Measurements from ENCODE around the gene SPATA2L. TPM values are rescaled to one million over a fixed set of nuclear protein-coding genes. Genes with fewer than 3 reads are reported as not detected.
A peak's percentile ranks its signal among the peaks of the same experiment; 100 is the strongest.

Gene SPATA2L
- polyA plus RNA-seq, 3 donors = 4.7 to 5.7 (median 5.6) TPM

DNA sequence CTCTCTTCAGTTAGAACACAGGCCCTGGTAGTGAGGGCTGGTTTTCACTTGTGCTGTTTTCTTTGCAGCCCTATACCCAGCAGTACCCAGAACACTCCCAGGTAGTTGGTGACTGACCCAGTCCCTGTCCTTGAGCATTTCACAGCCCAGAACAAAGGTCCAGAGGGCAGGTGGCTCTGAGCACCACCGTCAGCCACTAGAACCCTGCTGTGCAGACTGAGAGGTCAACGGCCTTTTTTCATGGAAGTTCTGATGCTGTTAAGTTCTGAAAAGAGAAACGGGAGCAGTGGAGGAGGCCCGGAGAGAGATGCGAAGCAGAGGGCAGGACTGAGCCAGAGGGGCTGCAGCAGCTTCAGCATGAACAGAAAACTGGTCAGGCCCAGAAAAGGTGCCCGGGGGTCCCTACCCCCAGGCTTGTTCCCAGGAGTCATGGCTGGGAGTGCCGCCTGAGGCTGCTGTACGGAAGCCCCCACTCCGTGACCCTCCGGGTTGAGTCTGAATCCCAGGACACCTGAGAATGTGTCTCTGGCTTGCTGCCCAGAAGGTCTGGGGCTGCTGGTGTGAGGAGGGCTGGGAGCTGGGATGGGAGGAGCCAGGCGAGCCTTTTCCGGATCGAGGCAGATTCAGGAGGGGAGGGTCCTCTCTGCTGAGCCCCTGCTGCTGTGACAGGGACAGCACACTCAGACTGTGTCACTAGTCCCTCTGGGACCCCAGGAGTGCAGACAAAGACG lies 28.5 kb upstream of the SPATA2L start:
- peak in 1 of 3 donors; percentile 13 for DNase-seq (ENCODE audit: low read depth in 3 of 3, low spot score in 2 of 3)

DNA sequence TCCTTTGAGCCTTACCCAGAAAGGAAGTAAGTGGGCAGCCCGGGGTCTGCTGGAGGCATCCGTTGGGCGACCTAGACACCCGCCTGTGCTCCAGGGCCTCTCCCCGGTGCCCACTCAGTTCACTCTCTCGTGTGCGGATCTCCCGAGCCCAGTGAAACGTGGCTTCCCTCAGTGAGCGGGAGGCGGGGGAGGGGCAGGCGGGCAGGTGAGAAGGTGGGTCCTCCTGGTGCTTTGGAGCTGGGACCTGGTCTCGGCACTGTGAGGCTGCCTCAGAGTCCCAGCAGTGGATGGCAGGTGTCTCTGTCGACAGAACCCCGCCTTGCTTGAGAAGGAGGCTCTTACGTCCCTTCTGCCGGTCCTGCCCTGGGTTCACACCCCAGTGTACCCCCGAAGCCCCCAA lies 27.8 kb upstream of the SPATA2L start:
- no peak for DNase-seq (ENCODE audit: low read depth in 3 of 3, low spot score in 2 of 3)

DNA sequence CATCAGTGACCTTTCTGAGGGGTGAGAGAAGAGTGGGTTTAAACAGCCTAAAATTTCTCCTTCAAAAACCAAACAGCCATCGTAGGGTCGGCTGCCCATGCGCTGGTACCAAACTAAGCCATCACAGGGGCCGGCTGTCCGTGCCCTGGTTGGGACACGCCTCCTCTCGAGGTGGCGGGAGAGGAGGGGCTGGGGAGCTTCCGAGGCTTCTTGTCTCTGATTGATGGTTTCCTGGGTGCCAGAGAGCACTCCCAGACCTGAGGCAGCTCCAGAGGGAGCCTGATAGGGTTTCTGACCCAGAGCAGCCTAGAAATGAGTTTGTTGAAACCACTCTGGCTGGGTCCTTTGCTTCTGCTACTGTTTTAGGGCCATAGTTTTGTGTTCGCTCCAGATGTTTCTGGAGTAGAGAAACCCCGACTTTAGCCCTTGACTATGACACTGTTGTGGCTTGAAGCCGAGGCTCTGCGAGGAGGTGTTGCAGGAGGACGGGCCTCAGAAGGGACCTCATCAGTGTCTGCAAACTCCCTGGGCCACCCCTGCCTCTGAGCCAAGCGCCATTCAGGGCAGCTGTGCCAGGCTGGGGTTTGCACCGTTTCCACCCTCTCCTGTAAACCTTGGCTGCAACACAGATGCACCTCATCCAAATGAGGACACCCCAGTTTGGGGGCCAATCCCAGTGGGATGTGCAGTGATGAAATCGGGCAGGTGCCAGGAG lies 26.1 kb upstream of the SPATA2L start:
- no peak for DNase-seq (ENCODE audit: low read depth in 3 of 3, low spot score in 2 of 3)

DNA sequence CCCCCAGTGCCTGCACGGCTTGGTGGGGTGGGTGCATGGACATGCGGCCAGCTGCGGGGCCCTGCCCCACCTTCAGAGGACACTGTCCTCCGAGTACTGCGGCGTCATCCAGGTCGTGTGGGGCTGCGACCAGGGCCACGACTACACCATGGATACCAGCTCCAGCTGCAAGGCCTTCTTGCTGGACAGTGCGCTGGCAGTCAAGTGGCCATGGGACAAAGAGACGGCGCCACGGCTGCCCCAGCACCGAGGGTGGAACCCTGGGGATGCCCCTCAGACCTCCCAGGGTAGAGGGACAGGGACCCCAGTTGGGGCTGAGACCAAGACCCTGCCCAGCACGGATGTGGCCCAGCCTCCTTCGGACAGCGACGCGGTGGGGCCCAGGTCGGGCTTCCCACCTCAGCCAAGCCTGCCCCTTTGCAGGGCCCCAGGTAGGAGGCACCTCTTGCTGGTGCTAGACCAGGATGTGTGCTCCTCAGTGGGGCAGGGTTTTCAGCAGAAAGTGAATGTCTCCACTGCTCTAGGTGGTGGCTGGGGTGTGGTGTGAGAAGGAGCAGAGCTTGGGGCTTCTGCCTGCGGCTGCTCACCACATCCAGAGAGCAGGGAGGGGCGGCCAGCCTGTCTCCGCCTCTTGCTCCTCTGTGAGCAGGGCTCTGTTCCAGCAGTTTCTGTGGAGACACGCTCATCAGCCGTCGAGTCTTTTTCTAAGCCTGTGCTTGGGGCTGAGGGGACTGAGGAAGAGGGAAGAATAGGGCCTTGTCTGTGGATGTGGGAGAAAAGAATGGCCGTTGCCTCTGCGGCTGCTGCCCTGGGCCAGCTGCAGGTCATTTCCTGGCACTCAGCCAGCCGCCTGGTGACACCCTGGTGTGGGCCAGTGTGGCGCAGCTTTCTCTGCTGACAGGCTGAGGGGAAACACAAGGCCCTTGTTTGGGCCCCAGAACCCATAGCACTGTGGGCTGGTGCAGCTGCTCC lies 22.1 kb upstream of the SPATA2L start:
- DNase-seq (ENCODE audit: low read depth in 3 of 3, low spot score in 2 of 3) = no peak

GRCh38 chr16:89722392-89723278 lies 21.1 kb upstream of the SPATA2L start:
- peak in 1 of 3 donors; percentile 4 for DNase-seq (ENCODE audit: low read depth in 3 of 3, low spot score in 2 of 3)

- peak in 1 of 3 donors; percentile 12 for DNase-seq (ENCODE audit: low read depth in 3 of 3, low spot score in 2 of 3)
Measured at GRCh38 chr16:89721546-89722391, 20.3 kb upstream of the SPATA2L start.

GRCh38 chr16:89720813-89721545 lies 19.5 kb upstream of the SPATA2L start, which contains the start of the genes VPS9D1 and ZNF276:
VPS9D1 (minus strand) TSS chr16:89720898; CDS start chr16:89720861, 37 bp downstream.
ZNF276 (plus strand) TSS chr16:89721537; CDS start chr16:89721641, 104 bp downstream.
- DNase-seq (ENCODE audit: low read depth in 3 of 3, low spot score in 2 of 3) = peak in 1 of 3 donors; percentile 62

GRCh38 chr16:89720551-89720812 lies 19.0 kb upstream of the SPATA2L start:
- no peak for DNase-seq (ENCODE audit: low read depth in 3 of 3, low spot score in 2 of 3)

DNA sequence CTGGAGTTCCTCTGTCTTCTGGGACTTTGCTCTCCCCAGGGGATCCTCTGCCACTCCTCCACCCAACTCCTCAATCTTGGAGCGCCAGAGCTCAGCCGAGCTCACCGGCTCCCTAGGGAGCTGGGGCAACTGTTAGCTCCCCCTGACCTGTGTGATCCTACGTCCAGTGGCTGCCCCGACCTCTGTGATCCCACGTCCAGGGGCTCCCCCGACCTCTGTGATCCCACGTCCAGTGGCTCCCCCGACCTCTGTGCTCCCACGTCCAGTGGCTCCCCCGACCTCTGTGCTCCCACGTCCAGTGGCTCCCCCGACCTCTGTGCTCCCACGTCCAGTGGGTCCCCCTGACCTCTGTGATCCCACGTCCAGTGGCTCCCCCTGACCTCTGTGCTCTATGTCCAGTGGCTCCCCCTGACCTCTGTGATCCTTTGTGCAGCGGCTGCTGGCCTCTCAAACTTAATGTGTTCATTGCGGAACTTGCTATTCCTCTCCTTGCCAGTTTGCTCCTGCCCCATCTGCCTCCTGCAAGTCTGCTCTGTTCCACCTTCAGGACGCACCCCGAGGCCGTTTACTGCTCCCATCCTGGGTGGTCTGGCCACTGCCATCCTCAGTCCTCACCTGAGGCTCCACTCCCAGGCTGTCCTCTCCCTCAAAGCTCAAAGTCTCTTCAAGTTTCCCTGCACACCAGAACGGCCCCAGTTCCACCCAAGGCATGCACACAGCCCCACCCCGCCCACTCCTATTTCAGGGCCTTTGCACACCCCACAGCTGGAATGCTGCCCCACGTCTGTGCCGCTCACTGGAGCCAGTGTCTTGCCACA lies 16.4 kb upstream of the SPATA2L start:
- no peak for DNase-seq (ENCODE audit: low read depth in 3 of 3, low spot score in 2 of 3)

GRCh38 chr16:89716916-89717687 lies 15.6 kb upstream of the SPATA2L start:
- DNase-seq (ENCODE audit: low read depth in 3 of 3, low spot score in 2 of 3) = no peak

DNA sequence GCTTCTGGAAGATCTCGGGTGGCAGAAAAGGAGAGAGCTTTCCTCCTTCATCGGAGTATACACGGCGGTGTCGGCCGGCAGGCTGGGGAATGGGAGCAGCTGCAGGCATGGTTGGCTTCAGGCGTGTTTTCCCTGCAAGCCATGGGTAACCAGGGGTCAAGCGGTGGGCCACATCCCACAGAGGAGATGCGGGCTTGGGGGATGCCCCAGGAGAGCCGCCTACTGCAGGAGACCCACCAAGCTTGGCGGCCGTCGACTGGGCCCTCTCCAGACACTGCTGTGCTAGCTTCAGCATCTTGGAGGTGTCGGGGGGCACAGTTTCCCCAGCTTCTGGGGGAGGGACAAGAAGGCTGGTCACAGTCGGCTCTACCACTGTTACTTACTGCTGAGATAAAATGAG lies 15.0 kb upstream of the SPATA2L start:
- no peak for DNase-seq (ENCODE audit: low read depth in 3 of 3, low spot score in 2 of 3)

DNA sequence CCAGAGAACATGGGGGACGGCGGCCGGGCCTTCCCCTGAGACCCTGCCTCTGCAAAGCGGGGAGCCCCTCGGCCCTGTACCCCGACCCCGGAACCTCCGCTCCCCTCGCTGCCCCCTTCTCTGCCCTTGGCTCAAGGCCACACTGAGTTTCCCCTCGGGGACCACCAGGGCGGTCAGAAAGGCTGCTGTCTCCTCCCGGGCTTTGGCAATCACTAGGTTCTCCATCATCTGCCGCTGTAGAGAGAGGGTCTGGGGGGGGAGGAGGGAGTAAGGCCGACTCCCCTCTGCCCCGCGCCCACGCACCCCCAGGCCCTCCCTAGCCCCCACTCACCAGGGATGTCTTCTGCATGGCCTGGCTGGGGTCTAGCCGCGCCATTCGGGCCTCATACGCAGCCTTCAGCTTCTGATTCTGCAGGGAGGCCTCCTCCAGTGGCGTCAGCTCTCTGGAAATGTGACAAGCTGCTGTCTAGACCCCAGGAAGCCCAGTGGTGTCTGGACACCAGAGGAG lies 10.8 kb upstream of the SPATA2L start:
- no peak for DNase-seq (ENCODE audit: low read depth in 3 of 3, low spot score in 2 of 3)

- DNase-seq (ENCODE audit: low read depth in 3 of 3, low spot score in 2 of 3) = peak in 1 of 3 donors; percentile 7
Measured at GRCh38 chr16:89711601-89712273, 10.2 kb upstream of the SPATA2L start.

DNA sequence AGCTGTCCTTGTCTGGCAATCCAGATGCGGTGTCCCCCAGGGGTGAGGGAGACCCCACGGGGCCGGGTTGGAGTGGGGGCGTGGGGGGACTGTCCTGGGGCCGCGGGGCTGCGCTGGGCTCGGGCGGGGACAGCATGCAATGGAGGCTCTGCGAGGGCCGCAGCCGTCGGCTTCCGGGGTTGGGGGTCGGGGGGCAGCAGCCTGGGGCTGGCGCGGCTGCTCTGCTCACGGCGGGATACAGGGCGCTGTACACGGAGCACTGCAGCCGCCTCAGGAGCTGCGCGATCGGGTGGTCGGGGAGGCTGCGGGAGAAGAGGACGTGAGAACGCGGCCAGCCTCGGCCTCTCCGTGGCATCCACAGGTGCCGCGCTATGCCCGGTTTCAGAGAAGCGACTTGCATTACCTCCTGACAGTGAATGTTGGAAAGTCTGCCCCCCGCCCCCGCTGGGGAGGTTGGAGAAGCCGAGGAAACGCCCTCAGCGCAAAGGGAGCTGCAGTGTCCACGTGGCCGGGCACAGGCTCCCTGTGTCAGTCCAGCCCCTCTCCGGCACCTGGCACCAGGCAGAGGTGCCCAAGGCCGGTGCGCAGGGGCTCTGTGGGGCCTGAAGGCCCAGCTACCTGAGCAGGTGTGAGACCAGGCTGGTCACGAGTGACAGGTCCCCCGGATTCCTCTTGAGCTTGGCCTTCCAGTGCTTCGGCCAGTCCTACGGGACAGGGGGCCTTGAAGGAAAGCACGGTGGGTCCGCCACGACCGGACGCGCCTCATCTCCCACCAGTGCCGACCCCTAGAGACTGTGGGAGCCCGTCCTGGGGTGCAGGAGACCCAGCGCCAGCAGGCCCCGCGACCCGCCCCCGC lies 9.4 kb upstream of the SPATA2L start:
- DNase-seq (ENCODE audit: low read depth in 3 of 3, low spot score in 2 of 3) = no peak

All from right renal cortex interstitium (tissue), 3 donors.